HG02852 (cell line): ENCODE data around the gene RARA.

Experiments
- ATAC-seq: cut with Tn5 transposase; IDR thresholded peaks from one replicate; pipeline ENCODE4 v1.9.1; 2021; ENCODE audit warnings: mild to moderate bottlenecking, moderate library complexity; ENCODE audit not compliant: unreplicated experiment

RARA gene

GRCh38 chr17:40315678-40316570 lies 6.9 kb downstream of the RARA start:
- no peak for ATAC-seq

GRCh38 chr17:40316571-40317344 lies 7.8 kb downstream of the RARA start:
- no peak for ATAC-seq

GRCh38 chr17:40317345-40317873 lies 8.4 kb downstream of the RARA start:
- no peak for ATAC-seq

- ATAC-seq: peak; percentile 69
Measured at GRCh38 chr17:40317880-40318829, 9.2 kb downstream of the RARA start.

GRCh38 chr17:40318830-40319391 lies 9.9 kb downstream of the RARA start:
- ATAC-seq: no peak

- ATAC-seq: no peak
Measured at GRCh38 chr17:40319651-40320540, 10.9 kb downstream of the RARA start.

GRCh38 chr17:40320756-40321523 lies 12.0 kb downstream of the RARA start:
- ATAC-seq: no peak

- ATAC-seq: no peak
Measured at GRCh38 chr17:40321524-40321929, 12.5 kb downstream of the RARA start.

GRCh38 chr17:40321961-40322357 lies 13.0 kb downstream of the RARA start:
- no peak for ATAC-seq

GRCh38 chr17:40322358-40323315 lies 13.7 kb downstream of the RARA start:
- ATAC-seq: peak; percentile 36

GRCh38 chr17:40323391-40324381 lies 14.7 kb downstream of the RARA start:
- ATAC-seq: no peak

GRCh38 chr17:40325156-40326013 lies 16.4 kb downstream of the RARA start:
- no peak for ATAC-seq

GRCh38 chr17:40326014-40326831 lies 17.2 kb downstream of the RARA start:
- ATAC-seq: no peak

GRCh38 chr17:40326832-40327199 lies 17.8 kb downstream of the RARA start:
- ATAC-seq: no peak
